HG02938 (cell line): Measurements from ENCODE around the gene CHRNA1.

Experiments used
- ATAC-seq: cut with Tn5 transposase; IDR thresholded peaks from one replicate; pipeline ENCODE4 v1.9.1; 2021; ENCODE audit warnings: mild to moderate bottlenecking, moderate library complexity; ENCODE audit not compliant: unreplicated experiment

Gene CHRNA1

GRCh38 chr2:174764280-174765255, at the start of gene CHRNA1:
Gene CHRNA1 (minus strand): TSS chr2:174764472. CDS start chr2:174764394, 78 bp downstream.
- peak; percentile 52 for ATAC-seq

GRCh38 chr2:174812037-174812436, 47.8 kb upstream of the CHRNA1 start:
- ATAC-seq: no peak

GRCh38 chr2:174807931-174808330, 43.7 kb upstream of the CHRNA1 start:
- no peak for ATAC-seq

GRCh38 chr2:174805803-174806202, 41.5 kb upstream of the CHRNA1 start:
- no peak for ATAC-seq

- no peak for ATAC-seq
Measured at GRCh38 chr2:174802459-174802858, 38.2 kb upstream of the CHRNA1 start.

- ATAC-seq: no peak
Measured at GRCh38 chr2:174800436-174801205, 36.3 kb upstream of the CHRNA1 start.

GRCh38 chr2:174798801-174799200, 34.5 kb upstream of the CHRNA1 start:
- ATAC-seq: no peak

GRCh38 chr2:174797781-174798276, 33.6 kb upstream of the CHRNA1 start:
- ATAC-seq: no peak

- ATAC-seq: no peak
Measured at GRCh38 chr2:174796319-174796771, 32.1 kb upstream of the CHRNA1 start.

- no peak for ATAC-seq
Measured at GRCh38 chr2:174794851-174795374, 30.6 kb upstream of the CHRNA1 start.

GRCh38 chr2:174792309-174793025, 28.2 kb upstream of the CHRNA1 start:
- ATAC-seq: no peak

- ATAC-seq: no peak
Measured at GRCh38 chr2:174791746-174792280, 27.5 kb upstream of the CHRNA1 start.

GRCh38 chr2:174791020-174791419, 26.7 kb upstream of the CHRNA1 start:
- ATAC-seq: no peak

- no peak for ATAC-seq
Measured at GRCh38 chr2:174789001-174789400, 24.7 kb upstream of the CHRNA1 start.

- ATAC-seq: no peak
Measured at GRCh38 chr2:174788291-174788929, 24.1 kb upstream of the CHRNA1 start.

- ATAC-seq: no peak
Measured at GRCh38 chr2:174787487-174788205, 23.4 kb upstream of the CHRNA1 start.

GRCh38 chr2:174786066-174786725, 21.9 kb upstream of the CHRNA1 start:
- no peak for ATAC-seq

- ATAC-seq: no peak
Measured at GRCh38 chr2:174785481-174785880, 21.2 kb upstream of the CHRNA1 start.

GRCh38 chr2:174784909-174785308, 20.6 kb upstream of the CHRNA1 start:
- no peak for ATAC-seq
